PC-9 (cell line): ENCODE results near the gene ABCA7. TPM values are rescaled to one million over a fixed set of nuclear protein-coding genes. Genes with fewer than 3 reads are reported as not detected.

Source experiments
- BruUV-seq: library from RNA; stranded (reverse); fragments of 400-500 nt; replicated peaks from 2 replicates; lab custom pipeline; 2021; lab: Mats Ljungman, UMichigan
- CTCF ChIA-PET: fragments of 300-600 bp; sonication (Branson Sonifier 250); formaldehyde crosslinking; loops from one replicate; lab custom pipeline; 2022; ENCODE audit warnings: antibody characterized with exemption; lab: Charles Lee
- POLR2A ChIA-PET: fragments of 300-600 bp; sonication (Branson Sonifier 250); formaldehyde crosslinking; loops from one replicate; lab custom pipeline; 2022; ENCODE audit warnings: antibody characterized with exemption; ENCODE audit not compliant: unreplicated experiment; lab: Charles Lee
- DNase-seq, 2 experiments: peaks; one replicate each; pipeline versions ENCODE4 v3.0.0 to v3.0.0-alpha.2; 2015 to 2022; ENCODE audit warnings: mixed read lengths in 1 of 2
- H2AFZ ChIP-seq: fragments of 200-600 bp; sonication (generic); 2 replicates; pipeline ENCODE4 v1.8.1; 2017; ENCODE audit warnings: antibody characterized with exemption
- H3F3A ChIP-seq: fragments of 200-600 bp; sonication (generic); 2 replicates; pipeline ENCODE4 v1.8.1; 2017; ENCODE audit warnings: antibody characterized with exemption, mild to moderate bottlenecking, low read depth; ENCODE audit not compliant: insufficient read depth
- H3K27ac ChIP-seq: fragments of 200-600 bp; sonication (generic); 2 replicates; pipeline ENCODE4 v1.6.1; 2016; ENCODE audit warnings: mixed run types
- H3K27me3 ChIP-seq: fragments of 200-600 bp; sonication (generic); 2 replicates; pipeline ENCODE4 v1.6.1; 2016; ENCODE audit warnings: low read depth, mixed run types; ENCODE audit not compliant: insufficient read depth
- H3K36me3 ChIP-seq: fragments of 200-600 bp; sonication (generic); 2 replicates; pipeline ENCODE4 v1.6.1; 2016; ENCODE audit warnings: low read depth, mixed run types
- H3K4me1 ChIP-seq: fragments of 200-600 bp; sonication (generic); replicated peaks from 2 replicates; pipeline ENCODE4 v1.6.1; 2016; ENCODE audit warnings: mixed run types; ENCODE audit not compliant: insufficient read depth
- H3K4me2 ChIP-seq: fragments of 200-600 bp; sonication (generic); 2 replicates; pipeline ENCODE4 v1.6.1; 2017; ENCODE audit warnings: mixed run types
- H3K4me3 ChIP-seq: fragments of 200-600 bp; sonication (generic); 2 replicates; pipeline ENCODE4 v1.6.1; 2016; ENCODE audit warnings: mixed run types
- H3K79me2 ChIP-seq: fragments of 200-600 bp; sonication (generic); 2 replicates; pipeline ENCODE4 v1.6.1; 2017; ENCODE audit warnings: low read depth, mixed run types
- H3K9me2 ChIP-seq: fragments of 200-600 bp; sonication (generic); 2 replicates; pipeline ENCODE4 v1.8.1; 2017; ENCODE audit warnings: mild to moderate bottlenecking; ENCODE audit not compliant: insufficient read depth
- H3K9me3 ChIP-seq: fragments of 200-600 bp; sonication (generic); 2 replicates; pipeline ENCODE4 v1.8.1; 2016; ENCODE audit warnings: low read depth; ENCODE audit not compliant: insufficient read depth
- H4K20me1 ChIP-seq: fragments of 200-600 bp; sonication (generic); 2 replicates; pipeline ENCODE4 v1.8.1; 2017; ENCODE audit not compliant: insufficient read depth
- EZH2 ChIP-seq: fragments of 200-600 bp; sonication (generic); IDR thresholded peaks from 2 replicates; pipeline ENCODE4 v1.8.0; 2017; ENCODE audit warnings: antibody characterized with exemption, low read depth
- intact Hi-C: fragments of 100-400 bp; cut with micrococcal nuclease; formaldehyde crosslinking; loops from one replicate; pipeline ENCODE4 v1.10.0; 2022; ENCODE audit not compliant: unreplicated experiment
- total RNA-seq: library from RNA; stranded (reverse); gene quantifications from 2 replicates; pipeline ENCODE4 v1.2.3, GENCODE V29; 2021
- TF ChIP-seq, protein P1 (sequence below): fragments of 200-600 bp; sonication (generic); conservative IDR thresholded peaks from 2 replicates; pipeline ENCODE4 v1.6.1; 2017; ENCODE audit warnings: mixed run types, antibody characterized with exemption, mild to moderate bottlenecking, moderate library complexity

The ABCA7 gene
- total RNA-seq, 1 experiment from 2014 or later: 29.9 TPM

DNA sequence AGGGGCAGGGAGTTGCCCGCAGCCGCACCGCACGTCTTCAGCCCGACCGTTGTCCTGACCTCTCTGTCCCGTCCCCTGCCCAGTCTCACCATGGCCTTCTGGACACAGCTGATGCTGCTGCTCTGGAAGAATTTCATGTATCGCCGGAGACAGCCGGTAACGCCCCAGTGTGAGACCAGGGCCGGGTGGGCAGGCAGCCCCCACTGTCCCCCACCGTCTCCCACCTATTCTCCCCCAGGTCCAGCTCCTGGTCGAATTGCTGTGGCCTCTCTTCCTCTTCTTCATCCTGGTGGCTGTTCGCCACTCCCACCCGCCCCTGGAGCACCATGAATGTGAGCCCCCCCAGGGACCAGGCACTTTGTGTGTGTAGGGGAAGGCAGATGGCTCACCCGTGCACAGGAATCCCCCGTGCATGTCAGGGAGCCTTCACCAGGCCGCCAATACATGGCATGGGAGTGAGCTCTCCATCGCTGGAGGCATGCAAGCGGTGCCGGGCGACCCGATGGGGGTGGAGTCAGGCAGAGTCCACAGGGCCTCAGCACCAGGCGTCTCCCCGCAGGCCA lies 1.4 kb downstream of the ABCA7 start:
- TF ChIP-seq EZH2: no peak
- TF ChIP-seq, protein P1, sequence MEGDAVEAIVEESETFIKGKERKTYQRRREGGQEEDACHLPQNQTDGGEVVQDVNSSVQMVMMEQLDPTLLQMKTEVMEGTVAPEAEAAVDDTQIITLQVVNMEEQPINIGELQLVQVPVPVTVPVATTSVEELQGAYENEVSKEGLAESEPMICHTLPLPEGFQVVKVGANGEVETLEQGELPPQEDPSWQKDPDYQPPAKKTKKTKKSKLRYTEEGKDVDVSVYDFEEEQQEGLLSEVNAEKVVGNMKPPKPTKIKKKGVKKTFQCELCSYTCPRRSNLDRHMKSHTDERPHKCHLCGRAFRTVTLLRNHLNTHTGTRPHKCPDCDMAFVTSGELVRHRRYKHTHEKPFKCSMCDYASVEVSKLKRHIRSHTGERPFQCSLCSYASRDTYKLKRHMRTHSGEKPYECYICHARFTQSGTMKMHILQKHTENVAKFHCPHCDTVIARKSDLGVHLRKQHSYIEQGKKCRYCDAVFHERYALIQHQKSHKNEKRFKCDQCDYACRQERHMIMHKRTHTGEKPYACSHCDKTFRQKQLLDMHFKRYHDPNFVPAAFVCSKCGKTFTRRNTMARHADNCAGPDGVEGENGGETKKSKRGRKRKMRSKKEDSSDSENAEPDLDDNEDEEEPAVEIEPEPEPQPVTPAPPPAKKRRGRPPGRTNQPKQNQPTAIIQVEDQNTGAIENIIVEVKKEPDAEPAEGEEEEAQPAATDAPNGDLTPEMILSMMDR: no peak
- DNase-seq: no peak
- BruUV-seq: no TSS peak
- no peaks in the 10 kb centered on the region for H3K9me2 ChIP-seq
- H3K4me1 ChIP-seq: peaks cover 10% of the 10 kb centered on the region; the same call in 1 of the 2 replicates
- ChIA-PET CTCF (no interaction called here), POLR2A (no interaction called here)
- H3K79me2 ChIP-seq: no peaks in the 10 kb centered on the region
- H3K4me2 ChIP-seq: peak overlapping the region; percentile 95
- intact Hi-C loops: no loop called here
- H3K36me3 ChIP-seq: no peaks in the 10 kb centered on the region
- H3K9me3 ChIP-seq: no peaks in the 10 kb centered on the region
- no peak overlapping the region for H2AFZ ChIP-seq
- no peaks in the 10 kb centered on the region for H4K20me1 ChIP-seq
- H3K4me3 ChIP-seq: peak overlapping the region; percentile 72; the same call in 1 of the 2 replicates
- H3F3A ChIP-seq: peaks cover 44% of the 10 kb centered on the region
- no peaks in the 10 kb centered on the region for H3K27me3 ChIP-seq
- no peak overlapping the region for H3K27ac ChIP-seq

DNA sequence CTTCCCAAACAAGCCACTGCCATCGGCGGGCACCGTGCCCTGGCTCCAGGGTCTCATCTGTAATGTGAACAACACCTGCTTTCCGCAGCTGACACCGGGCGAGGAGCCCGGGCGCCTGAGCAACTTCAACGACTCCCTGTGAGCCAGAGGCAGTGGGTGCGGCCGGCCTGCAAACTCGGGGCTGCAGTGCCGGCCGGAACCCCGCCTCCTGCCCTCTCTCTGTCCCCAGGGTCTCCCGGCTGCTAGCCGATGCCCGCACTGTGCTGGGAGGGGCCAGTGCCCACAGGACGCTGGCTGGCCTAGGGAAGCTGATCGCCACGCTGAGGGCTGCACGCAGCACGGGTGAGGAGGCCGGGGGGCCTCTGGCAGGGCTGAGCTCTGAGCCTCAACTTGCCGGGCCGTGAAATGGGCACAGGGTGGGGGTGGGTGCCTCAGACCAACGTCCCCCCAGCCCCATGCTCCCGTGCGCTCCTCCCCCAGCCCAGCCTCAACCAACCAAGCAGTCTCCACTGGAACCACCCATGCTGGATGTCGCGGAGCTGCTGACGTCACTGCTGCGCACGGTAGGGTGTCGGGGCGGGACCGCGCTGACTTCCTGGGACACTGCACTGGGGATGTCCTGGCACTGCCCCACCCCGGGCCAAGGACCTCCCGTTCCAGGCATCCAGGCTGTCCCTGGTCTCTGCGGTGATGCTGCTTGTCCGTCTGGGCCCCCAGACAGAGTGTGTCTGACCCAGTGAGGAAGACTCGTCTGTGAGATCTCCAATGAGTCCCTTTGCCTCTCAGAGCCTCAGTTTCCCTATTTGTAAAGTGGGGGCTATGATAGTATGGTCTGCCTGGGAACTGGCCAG lies 2.2 kb downstream of the ABCA7 start:
- Histone ChIP-seq H3K27ac (no peak overlapping the region), H3K4me2 (no peak overlapping the region), H3K36me3 (no peaks in the 10 kb centered on the region), H3K79me2 (no peaks in the 10 kb centered on the region), H3K9me3 (no peaks in the 10 kb centered on the region), H2AFZ (no peak overlapping the region), H4K20me1 (no peaks in the 10 kb centered on the region), H3K9me2 (no peaks in the 10 kb centered on the region), H3K27me3 (no peaks in the 10 kb centered on the region), H3F3A (peaks cover 41% of the 10 kb centered on the region), H3K4me3 (no peak overlapping the region), H3K4me1 (peaks cover 10% of the 10 kb centered on the region; the same call in 1 of the 2 replicates)
- POLR2A ChIA-PET: no interaction called here
- no TSS peak for BruUV-seq
- CTCF ChIA-PET: no interaction called here
- TF ChIP-seq EZH2: no peak
- TF ChIP-seq, protein P1: no peak
- no peak for DNase-seq
- intact Hi-C loops: no loop called here

DNA sequence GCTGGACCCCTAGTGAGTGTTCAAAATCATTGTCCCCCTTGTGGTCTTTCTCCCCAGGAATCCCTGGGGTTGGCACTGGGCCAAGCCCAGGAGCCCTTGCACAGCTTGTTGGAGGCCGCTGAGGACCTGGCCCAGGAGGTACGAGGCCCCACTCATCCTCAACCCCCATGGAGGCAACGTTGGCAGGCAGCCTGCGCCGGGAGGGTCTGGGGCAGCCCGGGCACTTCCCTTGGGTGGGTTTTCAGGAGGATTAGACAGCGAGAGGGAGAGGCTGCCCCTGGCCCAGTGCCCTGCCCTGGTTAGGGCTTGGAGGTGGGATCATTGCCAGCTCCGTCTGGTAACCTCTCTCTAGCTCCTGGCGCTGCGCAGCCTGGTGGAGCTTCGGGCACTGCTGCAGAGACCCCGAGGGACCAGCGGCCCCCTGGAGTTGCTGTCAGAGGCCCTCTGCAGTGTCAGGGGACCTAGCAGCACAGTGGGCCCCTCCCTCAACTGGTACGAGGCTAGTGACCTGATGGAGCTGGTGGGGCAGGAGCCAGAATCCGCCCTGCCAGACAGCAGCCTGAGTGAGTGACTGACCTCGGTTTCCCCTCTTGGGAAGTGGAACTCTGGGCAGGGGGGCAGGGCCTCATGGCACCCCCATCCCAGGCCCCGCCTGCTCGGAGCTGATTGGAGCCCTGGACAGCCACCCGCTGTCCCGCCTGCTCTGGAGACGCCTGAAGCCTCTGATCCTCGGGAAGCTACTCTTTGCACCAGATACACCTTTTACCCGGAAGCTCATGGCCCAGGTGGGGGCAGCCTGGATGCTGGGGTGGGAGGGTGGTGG lies 3.0 kb downstream of the ABCA7 start:
- Histone ChIP-seq H3K27me3 (no peaks in the 10 kb centered on the region), H3K79me2 (no peaks in the 10 kb centered on the region), H3K9me3 (no peaks in the 10 kb centered on the region), H4K20me1 (no peaks in the 10 kb centered on the region), H3F3A (peaks cover 33% of the 10 kb centered on the region), H3K36me3 (no peaks in the 10 kb centered on the region), H3K4me3 (no peak overlapping the region), H2AFZ (no peak overlapping the region), H3K9me2 (no peaks in the 10 kb centered on the region), H3K4me1 (peaks cover 10% of the 10 kb centered on the region; the same call in 1 of the 2 replicates), H3K4me2 (no peak overlapping the region), H3K27ac (no peak overlapping the region)
- TF ChIP-seq EZH2: no peak
- TF ChIP-seq, protein P1: no peak
- ChIA-PET CTCF (no interaction called here), POLR2A (interaction anchor here (0.6 kb wide), 1 partner anchor 312 kb away, joined by 4 read pairs; a partner anchor contains a TSS)
- intact Hi-C loops: no loop called here
- no TSS peak for BruUV-seq
- no peak for DNase-seq
